K562 treated with DMSO at 1 percent for 4 hours (cell line): ENCODE measurements around the gene PQBP1. TPM values are rescaled to one million over a fixed set of nuclear protein-coding genes. Genes with fewer than 3 reads are reported as not detected.

ENCODE experiments used
- total RNA-seq: library from RNA; unstranded; fragments of 300-600 nt; gene quantifications from 2 replicates; pipeline ENCODE4 v1.2.3, GENCODE V29; 2022; ENCODE audit not compliant: insufficient read depth

PQBP1 gene, protein sequence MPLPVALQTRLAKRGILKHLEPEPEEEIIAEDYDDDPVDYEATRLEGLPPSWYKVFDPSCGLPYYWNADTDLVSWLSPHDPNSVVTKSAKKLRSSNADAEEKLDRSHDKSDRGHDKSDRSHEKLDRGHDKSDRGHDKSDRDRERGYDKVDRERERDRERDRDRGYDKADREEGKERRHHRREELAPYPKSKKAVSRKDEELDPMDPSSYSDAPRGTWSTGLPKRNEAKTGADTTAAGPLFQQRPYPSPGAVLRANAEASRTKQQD
- 194 and 217 TPM in 2 replicates for total RNA-seq

GRCh38 chrX:48897625-48898306 lies at the start of gene PQBP1, which contains the start of gene TIMM17B:
TSS of gene PQBP1 (plus strand) at chrX:48897930. CDS start at chrX:48898510, 580 bp downstream.
TSS of gene TIMM17B (minus strand) at chrX:48897768. CDS start at chrX:48897749, 19 bp downstream.

DNA sequence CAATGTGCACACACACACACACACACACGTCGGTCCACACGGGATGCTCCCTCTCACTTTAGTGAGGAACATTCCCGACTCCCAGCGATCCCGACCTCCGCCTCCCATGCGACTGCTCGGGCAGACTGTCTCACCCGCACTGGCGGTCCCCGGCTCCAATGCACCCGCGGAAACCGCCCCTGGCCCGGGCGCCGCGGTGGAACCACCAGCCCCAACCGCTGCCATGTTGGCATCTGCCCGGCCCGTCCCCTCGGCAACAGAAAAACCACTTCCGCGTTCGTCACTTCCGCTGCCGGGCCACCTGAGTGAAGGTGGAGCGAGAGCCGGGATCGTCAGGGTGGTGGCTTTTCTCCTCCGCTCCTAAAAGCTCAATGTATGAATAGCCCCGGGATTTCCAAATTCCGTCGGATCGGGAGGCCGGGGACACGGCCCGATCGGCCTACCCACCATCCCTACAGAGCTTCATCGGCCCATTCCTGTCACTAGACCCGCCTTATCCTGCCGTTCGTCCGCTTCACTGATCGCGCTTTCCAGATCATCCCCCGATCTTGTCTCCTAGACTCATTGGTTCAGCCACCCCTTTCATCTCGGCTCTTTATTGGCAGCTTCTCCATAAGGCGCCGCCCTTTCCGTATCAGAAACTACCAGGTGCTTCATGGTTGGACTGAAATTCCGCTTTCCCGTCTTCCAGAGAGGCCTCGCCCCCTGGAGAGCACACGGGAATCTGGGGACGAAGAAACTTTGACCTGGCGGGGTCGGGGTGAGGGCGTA lies 13.9 kb downstream of the PQBP1 start, which contains the start of gene SLC35A2:
Gene SLC35A2, minus strand, starts transcription at position 235 of the 771 bp plus-strand sequence. Its CDS starts 10 bp downstream, at position 225.

DNA sequence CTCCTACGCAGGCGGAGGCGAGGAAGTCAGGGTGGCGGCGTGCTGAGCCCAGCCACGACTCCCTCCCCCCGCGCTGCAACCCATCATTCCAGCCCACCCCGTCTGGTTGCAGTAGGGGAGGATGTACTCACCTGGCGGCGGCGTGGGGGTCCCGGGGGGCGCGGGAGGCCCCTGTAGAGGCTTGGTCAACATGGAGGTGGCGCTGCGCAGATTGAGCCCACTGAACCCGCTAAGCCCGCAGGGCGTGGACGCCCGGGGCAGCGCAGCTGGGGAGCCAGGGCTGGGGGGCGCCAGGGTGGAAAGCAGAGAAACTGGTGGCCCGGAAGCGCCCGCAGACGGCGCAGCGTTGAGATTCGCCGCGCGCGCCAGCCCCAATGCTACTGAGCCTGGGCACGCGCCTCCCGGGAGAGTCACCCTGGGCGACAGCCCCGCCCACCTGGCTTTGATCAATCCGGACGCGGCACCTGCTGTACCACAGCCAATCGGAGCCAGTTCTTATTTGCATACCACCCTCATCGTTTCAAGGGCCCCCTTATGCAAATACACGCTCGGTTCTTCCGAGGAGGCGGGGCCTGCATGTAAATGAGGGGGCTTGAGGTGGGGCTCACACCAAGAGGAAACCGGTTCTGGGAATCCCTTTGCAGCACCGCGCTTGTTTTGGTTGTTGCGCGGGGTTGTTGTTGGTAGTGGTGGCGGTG lies 21.1 kb downstream of the PQBP1 start, which contains the start of gene PIM2:
Gene PIM2, minus strand, starts transcription at position 382 of the 698 bp plus-strand sequence. Its CDS starts 190 bp downstream, at position 192.

Other genes starting within 250 kb of the PQBP1 start
- gene WAS, start 214.1 kb upstream of the PQBP1 start, total RNA-seq, result 15.4 and 17.8 TPM in 2 replicates
- gene SUV39H1, start 201.2 kb upstream of the PQBP1 start, total RNA-seq, result 23.5 and 27.2 TPM in 2 replicates
- gene GLOD5, start 136.2 kb upstream of the PQBP1 start, total RNA-seq, result 4.4 TPM in 1 of 2 replicates, not detected in the other
- 165 and 191 TPM in 2 replicates for gene GATA1, start 111.3 kb upstream of the PQBP1 start, total RNA-seq
- gene HDAC6, start 95.9 kb upstream of the PQBP1 start, total RNA-seq, result 61.7 and 64.6 TPM in 2 replicates
- not detected in 2 replicates for gene ERAS, start 71.4 kb upstream of the PQBP1 start, total RNA-seq
- gene PCSK1N, start 62.3 kb upstream of the PQBP1 start, total RNA-seq, result 2.7 TPM in 1 of 2 replicates, not detected in the other
- gene TIMM17B, start 162 bp upstream of the PQBP1 start, total RNA-seq, result 197 and 214 TPM in 2 replicates
- 30.7 and 31.4 TPM in 2 replicates for gene SLC35A2, start 13.7 kb downstream of the PQBP1 start, total RNA-seq
- 84.9 and 120 TPM in 2 replicates for gene PIM2, start 21.1 kb downstream of the PQBP1 start, total RNA-seq
- gene OTUD5, start 59.7 kb downstream of the PQBP1 start, total RNA-seq, result 73.0 and 87.7 TPM in 2 replicates
- 3.4 and 3.8 TPM in 2 replicates for gene KCND1, start 73.9 kb downstream of the PQBP1 start, total RNA-seq
- gene GRIPAP1, start 104.3 kb downstream of the PQBP1 start, total RNA-seq, result 26.9 and 27.0 TPM in 2 replicates
- gene TFE3, start 145.4 kb downstream of the PQBP1 start, total RNA-seq, result 25.4 and 31.6 TPM in 2 replicates
- 3.2 and 4.6 TPM in 2 replicates for gene CCDC120, start 161.1 kb downstream of the PQBP1 start, total RNA-seq
- gene PRAF2, start 176.1 kb downstream of the PQBP1 start, total RNA-seq, result 2.9 and 7.4 TPM in 2 replicates
- 130 and 139 TPM in 2 replicates for gene WDR45, start 182.0 kb downstream of the PQBP1 start, total RNA-seq
- 30.7 and 38.3 TPM in 2 replicates for gene GPKOW, start 225.8 kb downstream of the PQBP1 start, total RNA-seq